Inflammatory macrophage treated with lipopolysaccharide for 1 hour (primary cell): ENCODE measurements around the gene SLC51B.
"Not testable (repeated sequence)": the region's sequence is repeated elsewhere in the genome, so short reads cannot be mapped to it uniquely, and the experiment has no call there.

Experiments
- DNase-seq, 2 donors: peaks; one replicate each; pipeline ENCODE4 v3.0.0-alpha.2; 2020 to 2022

SLC51B gene

GRCh38 chr15:65067317-65067644 is 22.1 kb downstream of the SLC51B start:
- DNase-seq, result no peak

DNA sequence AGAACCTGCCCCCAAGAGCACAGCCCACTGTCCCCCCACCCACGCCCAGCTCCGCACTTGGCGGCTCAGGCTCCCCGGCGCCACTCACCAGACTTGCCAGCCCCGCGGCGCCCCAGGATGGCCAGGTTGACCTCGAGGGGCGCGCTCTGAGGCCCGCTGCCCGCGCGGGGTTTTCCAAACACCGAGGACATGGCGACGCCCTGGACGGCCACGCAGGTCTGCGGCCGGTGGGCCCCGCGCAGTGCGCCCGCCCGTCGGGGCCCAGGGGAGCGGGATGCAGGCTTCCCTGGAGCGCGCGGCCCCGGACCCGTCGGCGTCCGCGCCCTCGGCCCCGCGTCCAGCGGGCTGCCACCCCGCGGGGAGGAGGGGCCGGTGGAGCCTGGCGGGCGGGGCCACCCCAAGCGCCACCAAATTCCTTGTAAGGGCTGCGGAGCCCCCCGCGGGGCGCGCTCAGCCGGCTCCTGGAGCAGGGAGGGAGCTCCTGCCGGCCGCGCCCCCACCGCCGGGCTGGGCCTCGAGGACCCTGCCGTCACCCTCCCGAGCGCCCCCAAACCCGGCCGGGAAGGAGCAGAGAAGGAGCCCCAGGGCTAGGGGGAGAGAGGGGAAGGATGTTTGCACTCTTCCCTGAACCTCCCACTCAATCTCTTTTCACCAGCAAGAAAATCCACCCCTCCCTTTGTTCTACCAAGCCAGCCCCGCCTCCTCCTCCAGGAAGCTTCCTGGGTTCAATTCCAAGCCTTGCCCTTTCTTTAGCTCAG is 22.6 kb downstream of the SLC51B start, which contains the start of gene RASL12:
Gene RASL12, minus strand, starts transcription at position 347 of the 758 bp plus-strand sequence. Its CDS starts 156 bp downstream, at position 191.
- DNase-seq, result no peak

DNA sequence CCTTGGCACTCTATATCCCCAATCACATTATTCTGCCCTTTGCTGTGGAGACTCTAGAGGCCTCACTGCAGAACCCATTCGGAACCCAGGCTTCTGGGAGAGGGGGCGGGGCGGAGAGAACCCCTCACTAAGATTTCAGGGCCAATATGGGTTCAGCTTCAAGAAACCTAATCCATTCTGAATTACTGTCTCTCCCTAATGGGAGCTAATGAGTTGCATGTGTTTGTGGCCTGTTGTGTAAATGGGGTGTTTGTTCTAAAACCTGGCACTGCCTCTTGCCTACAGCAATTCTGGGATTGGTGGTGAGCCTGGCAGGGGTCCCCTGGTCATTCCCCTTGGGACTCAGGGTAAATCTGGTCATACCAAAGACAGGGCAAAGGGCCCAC is 23.2 kb downstream of the SLC51B start:
- DNase-seq, result no peak

GRCh38 chr15:65069179-65069578 is 24.0 kb downstream of the SLC51B start:
- peak in 1 of 2 donors; percentile 42 for DNase-seq

- no peak for DNase-seq
These were observed 24.8 kb downstream of the SLC51B start for GRCh38 chr15:65069779-65070546.

GRCh38 chr15:65071381-65071811 is 26.2 kb downstream of the SLC51B start:
- no peak for DNase-seq

- DNase-seq, result no peak
These were observed 26.8 kb downstream of the SLC51B start for GRCh38 chr15:65072027-65072426.

DNA sequence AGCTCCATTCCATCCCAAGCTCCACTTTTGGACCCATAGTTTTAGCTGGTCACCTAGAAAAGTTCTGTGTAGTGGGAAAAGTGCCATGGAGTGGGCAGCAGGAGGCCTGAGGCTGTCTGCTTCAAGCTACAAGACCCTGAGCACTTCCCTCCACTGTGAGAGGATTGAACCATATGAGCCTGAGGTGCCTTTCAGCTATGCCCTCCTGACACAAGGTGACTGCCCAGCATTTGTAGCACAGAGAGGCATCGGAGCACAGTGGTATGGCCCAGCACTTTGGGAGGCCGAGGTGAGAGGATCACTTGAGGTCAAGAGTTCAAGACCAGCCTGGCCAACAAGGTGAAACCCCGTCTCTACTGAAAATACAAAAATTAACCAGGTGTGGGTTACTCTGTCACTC is 27.4 kb downstream of the SLC51B start:
- no peak for DNase-seq

GRCh38 chr15:65074946-65075345 is 29.8 kb downstream of the SLC51B start:
- not testable (repeated sequence) for DNase-seq

GRCh38 chr15:65075607-65076395 is 30.6 kb downstream of the SLC51B start:
- DNase-seq, result not testable (repeated sequence)

DNA sequence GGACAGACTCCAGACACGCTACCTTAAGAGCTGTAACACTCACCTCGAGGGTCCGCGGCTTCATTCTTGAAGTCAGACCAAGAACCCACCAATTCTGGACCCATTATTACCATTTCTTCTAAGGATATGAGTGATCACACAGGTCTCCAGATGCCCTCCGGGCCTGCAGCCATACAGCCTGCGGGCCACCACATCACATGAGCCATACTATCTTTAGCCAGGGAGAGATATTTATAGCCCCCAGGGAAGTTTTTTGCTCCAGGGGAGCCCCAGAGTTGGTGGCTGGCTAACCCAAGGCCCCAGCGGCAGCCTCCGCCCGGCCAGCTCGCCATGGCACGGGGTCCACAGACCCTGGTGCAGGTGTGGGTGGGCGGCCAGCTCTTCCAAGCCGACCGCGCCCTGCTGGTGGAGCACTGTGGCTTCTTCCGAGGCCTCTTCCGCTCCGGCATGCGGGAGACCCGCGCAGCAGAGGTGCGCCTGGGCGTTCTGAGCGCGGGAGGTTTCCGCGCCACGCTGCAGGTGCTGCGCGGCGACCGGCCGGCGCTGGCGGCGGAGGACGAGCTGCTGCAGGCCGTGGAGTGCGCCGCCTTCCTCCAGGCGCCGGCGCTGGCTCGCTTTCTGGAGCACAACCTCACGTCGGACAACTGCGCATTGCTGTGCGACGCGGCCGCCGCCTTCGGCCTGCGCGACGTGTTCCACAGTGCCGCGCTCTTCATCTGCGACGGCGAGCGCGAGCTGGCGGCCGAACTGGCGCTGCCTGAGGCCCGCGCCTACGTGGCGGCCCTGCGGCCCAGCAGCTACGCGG is 31.5 kb downstream of the SLC51B start, which contains the start of gene KBTBD13:
Gene KBTBD13, plus strand, starts transcription at position 261 of the 805 bp plus-strand sequence. Its CDS starts 70 bp downstream, at position 331.
- no peak for DNase-seq

DNA sequence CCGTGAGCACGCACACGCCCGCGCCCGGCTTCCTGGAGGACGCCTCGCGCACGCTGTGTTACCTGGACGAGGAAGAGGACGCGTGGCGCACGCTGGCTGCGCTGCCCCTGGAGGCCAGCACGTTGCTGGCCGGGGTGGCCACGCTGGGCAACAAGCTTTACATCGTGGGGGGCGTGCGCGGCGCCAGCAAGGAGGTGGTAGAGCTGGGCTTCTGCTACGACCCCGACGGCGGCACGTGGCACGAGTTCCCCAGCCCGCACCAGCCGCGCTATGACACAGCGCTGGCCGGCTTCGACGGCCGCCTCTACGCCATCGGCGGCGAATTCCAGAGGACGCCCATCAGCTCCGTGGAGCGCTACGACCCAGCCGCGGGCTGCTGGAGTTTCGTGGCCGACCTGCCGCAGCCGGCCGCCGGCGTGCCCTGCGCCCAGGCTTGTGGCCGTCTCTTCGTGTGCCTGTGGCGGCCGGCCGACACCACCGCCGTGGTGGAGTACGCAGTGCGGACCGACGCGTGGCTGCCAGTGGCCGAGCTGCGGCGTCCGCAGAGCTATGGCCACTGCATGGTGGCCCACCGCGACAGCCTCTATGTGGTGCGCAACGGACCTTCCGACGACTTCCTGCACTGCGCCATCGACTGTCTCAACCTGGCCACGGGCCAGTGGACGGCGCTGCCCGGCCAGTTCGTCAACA is 32.2 kb downstream of the SLC51B start:
- no peak for DNase-seq

GRCh38 chr15:65077981-65078352 is 32.8 kb downstream of the SLC51B start:
- peak; percentile 33 to 40 for DNase-seq

GRCh38 chr15:65079580-65079979 is 34.4 kb downstream of the SLC51B start:
- DNase-seq, result no peak

GRCh38 chr15:65081270-65081669 is 36.1 kb downstream of the SLC51B start:
- DNase-seq, result no peak

GRCh38 chr15:65081758-65082157 is 36.6 kb downstream of the SLC51B start:
- peak; percentile 9 to 75 for DNase-seq

DNA sequence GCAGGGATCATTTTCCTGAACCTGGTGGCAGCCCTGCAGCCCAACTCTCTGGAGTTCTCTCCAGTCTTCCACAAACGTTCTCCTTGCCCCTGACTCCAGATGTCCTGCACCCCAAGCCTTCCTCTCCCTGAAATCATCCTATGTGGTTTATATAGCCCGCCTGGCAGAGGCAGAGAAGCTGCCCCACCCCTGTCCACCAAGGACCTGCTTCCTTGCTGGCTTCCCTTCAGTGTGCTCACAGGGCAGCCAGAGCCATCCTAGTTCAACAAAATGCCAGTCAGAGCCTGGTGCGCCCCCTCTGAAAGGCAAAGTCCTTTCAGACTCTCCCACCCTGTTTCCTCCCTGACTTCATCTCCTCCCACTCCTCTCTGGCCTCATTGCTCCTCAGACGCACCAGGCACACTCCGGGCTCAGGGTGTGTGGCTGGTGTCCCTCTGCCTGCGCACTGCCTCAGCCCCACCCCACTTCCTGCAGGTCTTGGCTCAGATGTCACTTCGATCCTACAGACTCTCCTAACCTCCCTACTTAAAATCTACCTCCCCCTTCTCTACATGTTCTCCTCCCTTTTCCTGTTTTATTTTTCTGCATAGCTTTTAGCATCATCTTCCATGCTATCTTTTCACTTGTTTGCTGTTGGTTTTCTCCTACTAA is 37.2 kb downstream of the SLC51B start:
- DNase-seq, result peak; percentile 18 to 56

DNA sequence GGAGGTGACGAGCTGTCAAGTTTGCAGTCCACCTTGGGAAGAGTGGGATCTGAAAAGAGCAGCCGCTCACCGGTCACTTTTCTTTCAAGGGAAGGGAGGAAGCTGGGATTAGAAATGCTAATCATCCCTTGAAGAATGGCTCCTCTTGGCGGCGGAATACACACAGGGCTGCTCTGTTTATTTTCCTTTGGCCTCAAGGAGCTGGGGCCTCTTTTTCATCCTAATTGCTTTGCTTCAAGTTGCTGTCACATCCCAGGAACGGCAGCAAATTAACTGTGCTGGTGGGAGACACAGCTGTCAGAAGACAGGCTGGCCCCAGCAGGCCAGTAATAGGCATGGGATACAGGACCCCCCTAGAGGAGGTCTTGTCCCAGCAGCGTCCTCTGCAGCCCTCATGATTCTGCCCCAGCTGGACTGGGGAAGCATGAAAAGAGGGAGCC is 38.1 kb downstream of the SLC51B start:
- DNase-seq, result no peak

GRCh38 chr15:65084500-65085206 is 39.5 kb downstream of the SLC51B start:
- DNase-seq, result no peak

- no peak for DNase-seq
These were observed 40.1 kb downstream of the SLC51B start for GRCh38 chr15:65085207-65085753.
